ENCODE measurements around the gene MEOX2. TPM values are rescaled to one million over a fixed set of nuclear protein-coding genes. Genes with fewer than 3 reads are reported as not detected.

MEOX2 gene
- total RNA-seq, result 1 to 10 TPM in 2 of 4 donors, under 1 TPM in 1, not detected in 1; 0.80 to 3.3 (median 1.3) TPM

GRCh38 chr7:15686295-15686956, at the start of gene MEOX2:
Gene MEOX2, minus strand, starts transcription at chr7:15686683. Its CDS starts 281 bp downstream, at chr7:15686402.
- no peaks in the 10 kb centered on the region for H3K36me3 ChIP-seq
- H3K4me1 ChIP-seq, result peaks cover 0 to 26% (median 0%) of the 10 kb centered on the region in 4 donors
- TF ChIP-seq, protein P1, sequence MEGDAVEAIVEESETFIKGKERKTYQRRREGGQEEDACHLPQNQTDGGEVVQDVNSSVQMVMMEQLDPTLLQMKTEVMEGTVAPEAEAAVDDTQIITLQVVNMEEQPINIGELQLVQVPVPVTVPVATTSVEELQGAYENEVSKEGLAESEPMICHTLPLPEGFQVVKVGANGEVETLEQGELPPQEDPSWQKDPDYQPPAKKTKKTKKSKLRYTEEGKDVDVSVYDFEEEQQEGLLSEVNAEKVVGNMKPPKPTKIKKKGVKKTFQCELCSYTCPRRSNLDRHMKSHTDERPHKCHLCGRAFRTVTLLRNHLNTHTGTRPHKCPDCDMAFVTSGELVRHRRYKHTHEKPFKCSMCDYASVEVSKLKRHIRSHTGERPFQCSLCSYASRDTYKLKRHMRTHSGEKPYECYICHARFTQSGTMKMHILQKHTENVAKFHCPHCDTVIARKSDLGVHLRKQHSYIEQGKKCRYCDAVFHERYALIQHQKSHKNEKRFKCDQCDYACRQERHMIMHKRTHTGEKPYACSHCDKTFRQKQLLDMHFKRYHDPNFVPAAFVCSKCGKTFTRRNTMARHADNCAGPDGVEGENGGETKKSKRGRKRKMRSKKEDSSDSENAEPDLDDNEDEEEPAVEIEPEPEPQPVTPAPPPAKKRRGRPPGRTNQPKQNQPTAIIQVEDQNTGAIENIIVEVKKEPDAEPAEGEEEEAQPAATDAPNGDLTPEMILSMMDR (IDR thresholded peaks at IDR 0.05), result no peak
- TF ChIP-seq POLR2A (IDR thresholded peaks at IDR 0.05), result no peak
- peak in 2 of 3 donors; percentile 57 to 67 for DNase-seq
- H3K9me3 ChIP-seq, result no peaks in the 10 kb centered on the region
- H3K4me3 ChIP-seq, result peak within 1 kb of the TSS; percentile 16 to 45 (median 32)
- peak within 1 kb of the TSS in 2 of 4 donors; percentile 20 to 65 for H3K27ac ChIP-seq
- H3K27me3 ChIP-seq, result peaks cover 0 to 15% of the 10 kb centered on the region in 2 donors

DNA sequence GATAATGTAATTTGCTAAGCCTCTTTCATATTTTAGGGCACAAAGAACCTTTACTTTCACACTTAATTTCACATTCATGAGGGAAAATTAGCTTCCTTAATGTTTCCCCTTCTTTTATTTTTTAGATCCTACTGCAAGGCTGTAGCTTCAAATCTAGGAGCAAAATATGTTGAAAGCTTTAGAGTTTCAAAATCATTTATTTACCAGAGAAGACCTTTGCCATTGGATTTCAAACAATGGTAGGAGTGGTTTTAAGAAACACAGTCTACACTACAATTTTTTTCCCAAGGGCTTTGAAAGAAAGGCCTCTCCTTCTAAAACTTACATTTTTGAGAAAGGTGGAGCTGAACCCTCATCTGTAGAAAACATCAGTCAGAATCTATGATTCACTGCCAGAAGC, 43.3 kb upstream of the MEOX2 start:
- Histone ChIP-seq H3K9me3 (no peaks in the 10 kb centered on the region), H3K36me3 (no peaks in the 10 kb centered on the region), H3K27me3 (no peaks in the 10 kb centered on the region), H3K27ac (no peak overlapping the region), H3K4me3 (no peak overlapping the region), H3K4me1 (no peaks in the 10 kb centered on the region)
- TF ChIP-seq, protein P1 (IDR thresholded peaks at IDR 0.05), result no peak
- no peak for TF ChIP-seq POLR2A (IDR thresholded peaks at IDR 0.05)
- DNase-seq, result no peak

GRCh38 chr7:15725051-15725450, 38.6 kb upstream of the MEOX2 start:
- Histone ChIP-seq H3K27ac (no peak overlapping the region), H3K27me3 (no peaks in the 10 kb centered on the region), H3K9me3 (no peaks in the 10 kb centered on the region), H3K4me3 (no peak overlapping the region), H3K4me1 (no peaks in the 10 kb centered on the region), H3K36me3 (no peaks in the 10 kb centered on the region)
- DNase-seq, result no peak
- TF ChIP-seq, protein P1 (IDR thresholded peaks at IDR 0.05), result no peak
- TF ChIP-seq POLR2A (IDR thresholded peaks at IDR 0.05), result no peak

GRCh38 chr7:15723841-15724240, 37.4 kb upstream of the MEOX2 start:
- no peaks in the 10 kb centered on the region for H3K36me3 ChIP-seq
- no peak for DNase-seq
- H3K9me3 ChIP-seq, result no peaks in the 10 kb centered on the region
- H3K4me1 ChIP-seq, result no peaks in the 10 kb centered on the region
- no peak for TF ChIP-seq POLR2A (IDR thresholded peaks at IDR 0.05)
- TF ChIP-seq, protein P1 (IDR thresholded peaks at IDR 0.05), result no peak
- no peaks in the 10 kb centered on the region for H3K27me3 ChIP-seq
- no peak overlapping the region for H3K4me3 ChIP-seq
- H3K27ac ChIP-seq, result no peak overlapping the region

GRCh38 chr7:15720849-15721471, 34.5 kb upstream of the MEOX2 start:
- peak in 1 of 3 donors; percentile 67 for DNase-seq
- H3K9me3 ChIP-seq, result no peaks in the 10 kb centered on the region
- TF ChIP-seq, protein P1 (IDR thresholded peaks at IDR 0.05), result peak in 4 of 6 experiments; percentile 49 to 85 (median 77)
- TF ChIP-seq POLR2A (IDR thresholded peaks at IDR 0.05), result no peak
- no peak overlapping the region for H3K4me3 ChIP-seq
- H3K27me3 ChIP-seq, result no peaks in the 10 kb centered on the region
- no peaks in the 10 kb centered on the region for H3K4me1 ChIP-seq
- H3K27ac ChIP-seq, result no peak overlapping the region
- H3K36me3 ChIP-seq, result no peaks in the 10 kb centered on the region

All from Peyer's patch (tissue), 4 donors.